Body of pancreas (tissue), 4 donors: ENCODE results near the gene ZNF79.

Source experiments
- CTCF ChIP-seq, 7 experiments: fragments of 450-650 bp in 4 of 7; fragments of 200-600 bp in 3 of 7; sonication (generic) in 3 of 7; IDR thresholded peaks; one replicate each; pipeline ENCODE4 v1.5.1; 2016 to 2019; ENCODE audit warnings: antibody characterized with exemption in 7 of 7
- POLR2A ChIP-seq, 3 donors: fragments of 450-650 bp; IDR thresholded peaks; one replicate each; pipeline ENCODE4 v1.6.1; 2016; ENCODE audit warnings: antibody characterized with exemption in 3 of 3, mild to moderate bottlenecking in 2 of 3

- TF ChIP-seq CTCF (IDR thresholded peaks at IDR 0.05) (no peak), POLR2A (IDR thresholded peaks at IDR 0.05) (no peak)
Measured at GRCh38 chr9:127415141-127415540, 9.0 kb upstream of the ZNF79 start.
